GM18499 (cell line): ENCODE data around the gene AHCY.
"Not testable (repeated sequence)": the region's sequence is repeated elsewhere in the genome, so short reads cannot be mapped to it uniquely, and the experiment has no call there.

Experiments
- ATAC-seq: cut with Tn5 transposase; IDR thresholded peaks from one replicate; pipeline ENCODE4 v1.9.1; 2021; ENCODE audit warnings: moderate number of reproducible peaks; ENCODE audit not compliant: insufficient read depth, unreplicated experiment

AHCY gene

DNA sequence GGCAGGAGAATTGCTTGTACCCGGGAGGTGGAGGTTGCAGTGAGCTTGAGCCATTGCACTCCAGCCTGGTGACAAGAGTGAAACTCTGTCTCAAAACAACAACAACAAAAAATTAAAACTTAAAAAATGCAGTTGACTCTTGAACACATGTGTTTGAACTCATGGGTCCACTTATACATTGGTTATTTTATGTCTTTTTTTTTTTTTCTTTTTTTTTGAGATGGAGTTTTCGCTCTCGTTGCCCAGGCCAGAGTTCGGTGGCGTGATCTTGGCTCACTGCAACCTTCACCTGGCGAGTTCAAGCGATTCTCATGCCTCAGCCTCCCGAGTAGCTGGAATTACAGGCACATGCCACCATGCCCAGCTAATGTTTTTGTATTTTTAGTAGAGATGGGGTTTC is 39.7 kb downstream of the AHCY start:
- ATAC-seq: not testable (repeated sequence)

DNA sequence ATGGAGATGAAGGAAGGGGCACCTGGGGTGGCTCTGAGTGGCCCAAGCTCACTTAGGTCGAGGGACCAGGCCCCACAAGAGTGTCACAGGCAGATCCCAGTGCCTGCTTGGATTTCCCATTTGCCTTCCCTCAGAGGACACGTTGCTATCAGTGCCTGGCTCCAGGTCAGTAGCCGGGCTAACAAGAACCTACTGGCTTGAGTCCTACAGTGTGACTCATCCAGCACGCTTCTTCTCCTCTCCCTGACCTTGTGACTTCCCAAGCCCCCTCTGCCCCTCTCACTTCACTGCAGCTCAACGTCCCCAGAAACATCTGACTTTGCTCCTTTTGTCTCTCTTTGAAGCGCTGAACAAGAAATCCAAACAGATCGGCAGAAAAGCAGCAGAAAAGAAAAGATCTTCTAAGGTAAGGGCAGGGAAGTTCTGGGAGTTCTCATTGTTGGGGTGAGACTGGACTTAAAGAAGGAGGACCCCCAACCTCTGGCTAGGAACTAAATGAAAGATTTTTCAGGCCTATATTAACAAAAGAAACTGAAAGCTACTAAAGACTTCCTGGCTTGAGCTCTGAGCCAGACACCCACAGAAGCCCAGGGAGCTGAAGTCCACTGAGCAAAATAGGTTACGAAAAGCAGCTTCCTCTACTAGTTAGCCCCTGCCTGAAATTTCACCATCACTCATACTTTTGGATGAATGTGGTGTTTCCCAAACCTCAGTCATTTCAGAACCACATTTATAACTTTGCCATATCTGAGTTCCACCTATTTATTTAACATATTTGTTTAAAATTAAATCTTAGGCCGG is 40.5 kb downstream of the AHCY start:
- ATAC-seq: no peak

- ATAC-seq: no peak
These were observed 42.8 kb downstream of the AHCY start for GRCh38 chr20:34260208-34260942.

GRCh38 chr20:34256629-34257124 is 46.5 kb downstream of the AHCY start:
- ATAC-seq: no peak

- ATAC-seq: no peak
These were observed 48.2 kb downstream of the AHCY start for GRCh38 chr20:34254979-34255378.

- not testable (repeated sequence) for ATAC-seq
These were observed 50.6 kb downstream of the AHCY start for GRCh38 chr20:34252431-34253086.

- ATAC-seq: no peak
These were observed 51.5 kb downstream of the AHCY start for GRCh38 chr20:34251619-34252018.

GRCh38 chr20:34250005-34250404 is 53.1 kb downstream of the AHCY start:
- ATAC-seq: no peak

DNA sequence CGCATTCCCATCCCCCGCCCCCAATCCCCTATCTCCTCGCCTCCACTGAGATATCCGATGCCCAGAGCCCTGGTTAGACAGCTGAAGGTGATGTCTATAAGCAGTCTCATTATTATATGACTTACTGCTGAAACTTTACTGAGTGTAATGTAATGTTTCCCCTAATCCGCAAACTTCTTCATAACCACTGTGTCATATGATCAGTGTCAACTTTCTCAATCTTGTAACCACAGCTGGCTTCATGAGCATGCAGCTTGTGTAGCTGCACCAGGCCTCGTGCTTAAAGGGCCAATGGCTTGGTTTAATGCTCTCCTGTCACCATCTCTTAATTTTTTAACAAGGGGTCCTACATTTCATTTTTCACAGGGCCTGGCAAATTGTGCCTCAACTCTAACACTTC is 53.9 kb downstream of the AHCY start:
- ATAC-seq: no peak

GRCh38 chr20:34246126-34246626 is 57.0 kb downstream of the AHCY start:
- ATAC-seq: no peak

- ATAC-seq: no peak
These were observed 59.8 kb downstream of the AHCY start for GRCh38 chr20:34243377-34243776.

GRCh38 chr20:34242879-34243278 is 60.3 kb downstream of the AHCY start:
- ATAC-seq: no peak

- ATAC-seq: not testable (repeated sequence)
These were observed 61.1 kb downstream of the AHCY start for GRCh38 chr20:34242015-34242414.

DNA sequence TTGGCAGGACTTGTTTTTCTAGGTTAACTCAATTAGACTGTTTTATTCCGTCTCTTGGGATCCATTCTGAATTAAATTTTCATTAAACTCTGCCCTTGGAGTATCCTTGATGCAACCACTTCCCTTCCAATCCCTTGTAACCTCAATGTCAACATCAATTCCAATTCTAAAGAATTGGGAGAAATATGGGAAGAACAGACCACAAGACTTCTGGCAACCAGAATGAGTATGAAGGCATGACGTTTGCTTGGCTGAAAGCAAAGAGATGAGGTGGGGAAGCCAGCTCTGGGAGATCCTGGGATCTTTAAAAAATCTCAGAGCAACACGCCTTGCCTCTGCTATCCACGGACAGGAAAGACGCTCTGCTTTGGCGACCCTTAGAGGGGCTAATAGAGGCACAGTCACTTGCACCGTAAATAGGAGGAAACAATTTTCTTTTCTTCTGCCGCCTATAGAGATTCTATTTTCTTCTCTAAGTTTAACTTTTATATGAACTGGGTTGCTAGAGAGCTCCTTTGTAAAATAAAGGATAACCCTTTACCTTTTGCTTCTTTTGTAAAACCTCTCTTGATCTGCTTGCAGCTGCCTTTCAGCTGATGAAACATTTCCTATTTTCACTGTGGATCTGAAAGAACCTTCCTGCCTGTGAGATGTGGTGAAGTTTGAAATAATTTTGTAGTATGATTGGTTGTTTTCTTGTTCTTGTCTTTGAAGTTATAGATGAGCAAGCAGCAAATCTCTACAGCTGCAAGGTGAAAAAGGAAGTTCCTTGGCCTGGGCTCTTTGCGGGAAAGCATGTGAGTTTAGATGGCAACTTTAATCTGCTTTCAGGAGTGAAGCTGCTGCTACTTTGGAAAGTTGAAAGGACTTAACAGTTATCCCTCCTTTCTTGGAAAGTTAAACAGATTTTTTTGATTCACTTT is 62.2 kb downstream of the AHCY start, which contains the start of gene ASIP:
TSS of gene ASIP (plus strand) at position 731 of the 923 bp plus-strand sequence. CDS start 18,952 bp downstream, outside the sequence.
- no peak for ATAC-seq

GRCh38 chr20:34240121-34240520 is 63.0 kb downstream of the AHCY start:
- no peak for ATAC-seq

DNA sequence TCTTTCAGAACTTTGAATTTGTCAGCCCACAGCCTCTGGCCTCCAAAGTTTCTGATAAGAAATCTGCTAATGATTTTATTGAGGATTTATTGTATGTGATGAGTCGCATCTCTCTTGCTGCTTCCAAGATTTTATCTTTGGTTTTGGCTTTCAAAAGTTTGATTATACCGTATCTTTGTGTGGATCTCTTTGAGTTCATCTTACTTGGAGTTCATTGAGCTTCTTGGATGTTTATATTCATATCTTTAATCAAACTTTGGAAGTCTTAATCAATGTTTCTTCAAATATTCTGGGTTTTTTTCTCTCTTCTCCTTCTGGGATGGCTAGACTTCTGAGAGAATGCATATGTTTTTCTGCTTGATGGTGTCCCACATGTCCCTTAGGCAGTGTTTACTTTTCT is 65.2 kb downstream of the AHCY start:
- ATAC-seq: no peak

GRCh38 chr20:34235875-34236274 is 67.3 kb downstream of the AHCY start:
- no peak for ATAC-seq

DNA sequence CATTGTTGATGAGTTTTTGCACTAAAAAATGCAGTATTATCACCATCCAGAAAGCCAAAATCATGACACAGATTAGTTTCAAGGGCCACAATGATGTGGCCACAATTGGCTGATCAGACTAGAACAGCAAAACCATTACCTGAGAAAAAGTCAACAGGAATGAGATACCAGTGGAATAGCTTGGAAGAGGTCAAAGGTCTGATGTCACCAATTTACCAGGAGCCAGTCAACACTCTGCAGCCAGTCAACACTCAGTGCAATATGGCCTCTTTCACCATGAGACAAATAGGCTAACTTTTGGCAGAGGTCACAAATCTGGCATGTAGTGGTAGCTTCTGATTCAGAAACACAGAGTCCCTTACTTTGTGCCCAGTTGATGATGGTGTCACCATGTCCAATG is 69.5 kb downstream of the AHCY start:
- ATAC-seq: no peak

DNA sequence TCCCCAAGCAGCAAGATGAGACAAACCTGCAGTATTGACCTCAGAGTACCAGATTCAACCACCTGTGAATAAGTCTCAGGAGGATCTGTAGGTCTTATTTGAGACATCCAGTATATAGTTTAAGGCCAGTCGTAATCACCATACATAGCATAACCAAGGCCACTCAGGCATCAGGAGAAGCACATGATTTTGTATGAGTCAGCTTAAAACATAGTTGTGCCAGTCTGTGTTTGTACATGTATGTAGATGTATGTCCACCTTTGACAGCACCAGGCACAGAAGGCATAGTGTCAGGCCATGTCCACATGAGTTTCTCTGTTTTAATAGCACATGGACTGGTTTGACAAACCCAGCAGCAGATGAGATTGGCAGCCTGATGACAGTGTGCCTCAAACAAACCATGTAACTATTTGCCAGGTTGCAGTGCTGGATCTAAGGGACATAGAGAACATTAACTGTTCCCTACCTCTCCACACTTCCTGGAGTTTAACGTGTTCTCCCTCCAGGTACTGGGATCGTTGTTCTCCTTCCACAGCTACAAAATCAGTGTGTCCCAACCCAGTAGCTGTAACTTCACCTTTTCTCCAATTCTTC is 70.6 kb downstream of the AHCY start:
- no peak for ATAC-seq
